WTC11 (cell line): ENCODE measurements around the gene PRKCE. TPM values are rescaled to one million over a fixed set of nuclear protein-coding genes. Genes with fewer than 3 reads are reported as not detected.

Experiments used
- ATAC-seq: fragments of 200-7000 bp; cut with Tn5 transposase; 2 replicates; pipeline ENCODE4 v1.10.0; 2021; ENCODE audit warnings: mild to moderate bottlenecking, moderate library complexity
- CTCF ChIA-PET: fragments of 300-600 bp; sonication (Branson Sonifier 250); formaldehyde crosslinking; loops from one replicate; lab custom pipeline; 2021; ENCODE audit warnings: antibody characterized with exemption; lab: Charles Lee
- POLR2A ChIA-PET: fragments of 350-600 bp; sonication (Branson Sonifier 250); formaldehyde crosslinking; loops from one replicate; lab custom pipeline; 2021; ENCODE audit warnings: antibody characterized with exemption; lab: Charles Lee
- DNase-seq: peaks from one replicate; pipeline ENCODE4 v3.0.0; 2021; ENCODE audit warnings: low spot score
- H3K27ac Mint-ChIP-seq: 2 replicates; pipeline ENCODE4 v1.8.0; 2021; ENCODE audit warnings: mixed read lengths
- H3K27me3 Mint-ChIP-seq: 2 replicates; pipeline ENCODE4 v1.8.0; 2021; ENCODE audit warnings: low read depth, mild to moderate bottlenecking, moderate library complexity, mixed read lengths
- H3K36me3 Mint-ChIP-seq: 2 replicates; pipeline ENCODE4 v1.8.0; 2021; ENCODE audit warnings: mixed read lengths
- H3K4me1 Mint-ChIP-seq: 2 replicates; pipeline ENCODE4 v1.8.0; 2022; ENCODE audit warnings: mixed read lengths
- H3K4me3 Mint-ChIP-seq: 2 replicates; pipeline ENCODE4 v1.8.0; 2021; ENCODE audit warnings: mild to moderate bottlenecking, moderate library complexity, mixed read lengths
- H3K9me3 Mint-ChIP-seq: 2 replicates; pipeline ENCODE4 v1.8.0; 2021; ENCODE audit warnings: mixed read lengths
- ATF1 ChIP-seq: sonication (generic); formaldehyde crosslinking; IDR thresholded peaks from 2 replicates; pipeline ENCODE4 v1.8.1; 2023; ENCODE audit warnings: mild to moderate bottlenecking, moderate library complexity, missing genetic modification reagents
- ATF2 ChIP-seq: sonication (generic); formaldehyde crosslinking; IDR thresholded peaks from 2 replicates; pipeline ENCODE4 v1.8.1; 2022; ENCODE audit warnings: low read depth, missing genetic modification reagents, borderline replicate concordance
- E2F4 ChIP-seq: sonication (generic); formaldehyde crosslinking; IDR thresholded peaks from 2 replicates; pipeline ENCODE4 v1.8.1; 2022; ENCODE audit warnings: low read depth, mild to moderate bottlenecking, moderate library complexity, missing genetic modification reagents, borderline replicate concordance
- FOXP4 ChIP-seq: sonication (generic); formaldehyde crosslinking; IDR thresholded peaks from 2 replicates; pipeline ENCODE4 v1.8.0; 2022; ENCODE audit warnings: mild to moderate bottlenecking, missing genetic modification reagents
- JAZF1 ChIP-seq: fragments of 250-450 bp; sonication (Bioruptor Pico); IDR thresholded peaks from 2 replicates; pipeline ENCODE4 v1.9.0; 2021; ENCODE audit warnings: moderate library complexity, mild to moderate bottlenecking, inconsistent platforms
- KAT7 ChIP-seq: sonication (generic); formaldehyde crosslinking; IDR thresholded peaks from 2 replicates; pipeline ENCODE4 v1.8.1; 2023; ENCODE audit warnings: missing genetic modification reagents, mild to moderate bottlenecking, borderline replicate concordance
- MLX ChIP-seq: sonication (generic); formaldehyde crosslinking; IDR thresholded peaks from 2 replicates; pipeline ENCODE4 v1.8.1; 2023; ENCODE audit warnings: mild to moderate bottlenecking, missing genetic modification reagents, moderate library complexity
- MXD4 ChIP-seq: fragments of 250-450 bp; sonication (Bioruptor Pico); IDR thresholded peaks from 2 replicates; pipeline ENCODE4 v1.8.0; 2021; ENCODE audit warnings: mild to moderate bottlenecking, moderate library complexity, borderline replicate concordance
- NFATC4 ChIP-seq: fragments of 250-450 bp; sonication (Bioruptor Pico); IDR thresholded peaks from 2 replicates; pipeline ENCODE4 v1.9.0; 2021; ENCODE audit warnings: mild to moderate bottlenecking
- NR3C1 ChIP-seq: sonication (generic); formaldehyde crosslinking; conservative IDR thresholded peaks from 2 replicates; pipeline ENCODE4 v1.8.1; 2023; ENCODE audit warnings: low read depth, mild to moderate bottlenecking, missing genetic modification reagents
- SMAD3 ChIP-seq: sonication (generic); formaldehyde crosslinking; IDR thresholded peaks from 2 replicates; pipeline ENCODE4 v1.8.0; 2022; ENCODE audit warnings: missing genetic modification reagents, mild to moderate bottlenecking, borderline replicate concordance
- SOX15 ChIP-seq: fragments of 250-450 bp; sonication (Bioruptor Pico); IDR thresholded peaks from 2 replicates; pipeline ENCODE4 v1.9.0; 2021; ENCODE audit warnings: mild to moderate bottlenecking
- SP1 ChIP-seq: sonication (generic); formaldehyde crosslinking; conservative IDR thresholded peaks from 2 replicates; pipeline ENCODE4 v1.8.1; 2022; ENCODE audit warnings: missing genetic modification reagents
- STAT6 ChIP-seq: sonication (generic); formaldehyde crosslinking; conservative IDR thresholded peaks from 2 replicates; pipeline ENCODE4 v1.8.1; 2023; ENCODE audit warnings: mild to moderate bottlenecking, low read depth, missing genetic modification reagents, moderate library complexity
- TEAD4 ChIP-seq: sonication (generic); formaldehyde crosslinking; IDR thresholded peaks from 2 replicates; pipeline ENCODE4 v1.8.0; 2022; ENCODE audit warnings: mild to moderate bottlenecking, missing genetic modification reagents
- ZBTB21 ChIP-seq: sonication (generic); formaldehyde crosslinking; IDR thresholded peaks from 2 replicates; pipeline ENCODE4 v1.8.1; 2023; ENCODE audit warnings: mild to moderate bottlenecking, missing genetic modification reagents, borderline replicate concordance
- ZMAT4 ChIP-seq: fragments of 250-450 bp; sonication (Bioruptor Pico); IDR thresholded peaks from 2 replicates; pipeline ENCODE4 v1.9.0; 2021; ENCODE audit warnings: mild to moderate bottlenecking
- ZNF219 ChIP-seq: sonication (generic); formaldehyde crosslinking; IDR thresholded peaks from 2 replicates; pipeline ENCODE4 v1.8.0; 2023; ENCODE audit warnings: missing genetic modification reagents, mild to moderate bottlenecking, borderline replicate concordance
- ZNF232 ChIP-seq: sonication (generic); formaldehyde crosslinking; IDR thresholded peaks from 2 replicates; pipeline ENCODE4 v1.8.0; 2022; ENCODE audit warnings: mild to moderate bottlenecking, missing genetic modification reagents
- ZNF532 ChIP-seq: fragments of 250-450 bp; sonication (Bioruptor Pico); IDR thresholded peaks from 2 replicates; pipeline ENCODE4 v1.9.0; 2021; ENCODE audit warnings: mild to moderate bottlenecking, borderline replicate concordance
- ZSCAN18 ChIP-seq: fragments of 250-450 bp; sonication (Bioruptor Pico); IDR thresholded peaks from 2 replicates; pipeline ENCODE4 v2.1.2; 2022; ENCODE audit warnings: mild to moderate bottlenecking, moderate library complexity
- total RNA-seq: library from RNA; stranded (reverse); gene quantifications from 3 replicates; pipeline ENCODE4 v1.2.3, GENCODE V29; 2021

PRKCE gene
- total RNA-seq, 1 experiment from 2014 or later = 5.8 TPM

GRCh38 chr2:46034535-46034934 is 383.1 kb downstream of the PRKCE start:
- ChIA-PET CTCF (interaction anchor here (0.8 to 1.1 kb wide), 2 partner anchors 12 to 29 kb away, joined by 3 to 4 read pairs; no protein-coding TSS in a partner anchor), POLR2A (no interaction called here)
- H3K9me3 Mint-ChIP-seq = peaks cover 9% of the 10 kb centered on the region
- H3K36me3 Mint-ChIP-seq = no peaks in the 10 kb centered on the region
- TF ChIP-seq STAT6 (CRISPR knock-in tag) = no peak
- TF ChIP-seq FOXP4 = no peak
- no peak for TF ChIP-seq ATF2 (CRISPR knock-in tag)
- TF ChIP-seq MLX (CRISPR knock-in tag) = no peak
- TF ChIP-seq NR3C1 = no peak
- TF ChIP-seq ZNF232 (CRISPR knock-in tag) = no peak
- no peak for TF ChIP-seq SOX15 (CRISPR knock-in tag)
- TF ChIP-seq SMAD3 (CRISPR knock-in tag) = no peak
- no peak for TF ChIP-seq SP1 (CRISPR knock-in tag)
- no peak for TF ChIP-seq E2F4 (CRISPR knock-in tag)
- TF ChIP-seq, all 79 proteins: peak for 0
- H3K4me3 Mint-ChIP-seq = no peak overlapping the region
- no peaks in the 10 kb centered on the region for H3K27me3 Mint-ChIP-seq
- ATAC-seq (no peak), DNase-seq (no peak)
- peaks cover 18% of the 10 kb centered on the region for H3K4me1 Mint-ChIP-seq
- no peak overlapping the region for H3K27ac Mint-ChIP-seq

GRCh38 chr2:46036929-46037328 is 385.5 kb downstream of the PRKCE start:
- ATAC-seq (no peak), DNase-seq (no peak)
- no peaks in the 10 kb centered on the region for H3K27me3 Mint-ChIP-seq
- ChIA-PET POLR2A (no interaction called here), CTCF (no interaction called here)
- peaks cover 9% of the 10 kb centered on the region for H3K9me3 Mint-ChIP-seq
- no peak overlapping the region for H3K27ac Mint-ChIP-seq
- no peak overlapping the region for H3K4me3 Mint-ChIP-seq
- no peaks in the 10 kb centered on the region for H3K36me3 Mint-ChIP-seq
- H3K4me1 Mint-ChIP-seq = peaks cover 2% of the 10 kb centered on the region; the same call in 1 of the 2 replicates
- TF ChIP-seq ATF1 (CRISPR knock-in tag) (no peak), ZNF219 (CRISPR knock-in tag) (no peak), KAT7 (no peak), NFATC4 (CRISPR knock-in tag) (no peak), MXD4 (CRISPR knock-in tag) (no peak), ZNF532 (no peak), JAZF1 (CRISPR knock-in tag) (no peak), ZMAT4 (no peak), ZBTB21 (no peak), TEAD4 (CRISPR knock-in tag) (no peak), ZSCAN18 (CRISPR knock-in tag) (no peak)
